H9 (cell line): ENCODE data around the gene FAM124A. TPM values are rescaled to one million over a fixed set of nuclear protein-coding genes. Genes with fewer than 3 reads are reported as not detected.
A peak's percentile ranks its signal among the peaks of the same experiment; 100 is the strongest.

Experiments
- DNase-seq: peaks from one replicate; pipeline ENCODE4 v3.0.0-alpha.2; 2017
- H2AFZ ChIP-seq: one replicate; pipeline ENCODE4 v1.6.1; 2013; ENCODE audit warnings: mild to moderate bottlenecking, low read length, control low read depth, moderate library complexity
- H2AK5ac ChIP-seq: 2 replicates; pipeline ENCODE4 v1.6.1; 2013; ENCODE audit warnings: low read length, control low read depth, mixed read lengths; ENCODE audit not compliant: insufficient read length
- H2BK120ac ChIP-seq: one replicate; pipeline ENCODE4 v1.6.1; 2013; ENCODE audit warnings: low read depth, mild to moderate bottlenecking, low read length, control low read depth, inconsistent platforms; ENCODE audit not compliant: poor library complexity, severe bottlenecking
- H2BK12ac ChIP-seq: 2 replicates; pipeline ENCODE4 v1.6.1; 2013; ENCODE audit warnings: low read length, control low read depth, mixed read lengths, low read depth; ENCODE audit not compliant: insufficient read length
- H2BK15ac ChIP-seq: 2 replicates; pipeline ENCODE4 v1.6.1; 2013; ENCODE audit warnings: low read depth, low read length, control low read depth
- H2BK20ac ChIP-seq: one replicate; pipeline ENCODE4 v1.6.1; 2013; ENCODE audit warnings: low read depth, mild to moderate bottlenecking, low read length, control low read depth, inconsistent platforms; ENCODE audit not compliant: poor library complexity, severe bottlenecking
- H2BK5ac ChIP-seq: 2 replicates; pipeline ENCODE4 v1.6.1; 2013; ENCODE audit warnings: low read length, control low read depth, mixed read lengths; ENCODE audit not compliant: insufficient read length
- H3K14ac ChIP-seq: 2 replicates; pipeline ENCODE4 v1.6.1; 2013; ENCODE audit warnings: low read length, control low read depth; ENCODE audit not compliant: insufficient read depth
- H3K18ac ChIP-seq: 2 replicates; pipeline ENCODE4 v1.6.1; 2013; ENCODE audit warnings: low read depth, mild to moderate bottlenecking, mixed read lengths, low read length, control low read depth; ENCODE audit not compliant: insufficient read length
- H3K23ac ChIP-seq: 2 replicates; pipeline ENCODE4 v1.6.1; 2013; ENCODE audit warnings: low read length, control low read depth, mixed read lengths, low read depth; ENCODE audit not compliant: insufficient read length
- H3K23me2 ChIP-seq: 2 replicates; pipeline ENCODE4 v1.6.1; 2013; ENCODE audit warnings: low read depth, mild to moderate bottlenecking, mixed read lengths, low read length, control low read depth; ENCODE audit not compliant: insufficient read length, poor library complexity, severe bottlenecking
- H3K27ac ChIP-seq: 2 replicates; pipeline ENCODE4 v1.5.1; 2013; ENCODE audit warnings: low read length, control low read depth, mixed read lengths, low read depth; ENCODE audit not compliant: insufficient read length
- H3K27me3 ChIP-seq: 2 replicates; pipeline ENCODE4 v1.6.1; 2013; ENCODE audit warnings: low read length, control low read depth, inconsistent platforms; ENCODE audit not compliant: insufficient read depth
- H3K4ac ChIP-seq: 2 replicates; pipeline ENCODE4 v1.6.1; 2013; ENCODE audit warnings: low read depth, mild to moderate bottlenecking, control low read depth, inconsistent platforms, low read length, moderate library complexity
- H3K4me1 ChIP-seq: 2 replicates; pipeline ENCODE4 v1.6.1; 2013; ENCODE audit warnings: low read length, control low read depth, inconsistent platforms; ENCODE audit not compliant: insufficient read depth
- H3K4me2 ChIP-seq: 2 replicates; pipeline ENCODE4 v1.6.1; 2013; ENCODE audit warnings: low read length, control low read depth, mixed read lengths; ENCODE audit not compliant: insufficient read length, insufficient read depth
- H3K56ac ChIP-seq: 2 replicates; pipeline ENCODE4 v1.6.1; 2013; ENCODE audit warnings: low read depth, mild to moderate bottlenecking, mixed read lengths, low read length, control low read depth; ENCODE audit not compliant: insufficient read length
- H3K79me1 ChIP-seq: 2 replicates; pipeline ENCODE4 v1.6.1; 2013; ENCODE audit warnings: low read depth, mild to moderate bottlenecking, moderate library complexity, low read length, control low read depth, inconsistent platforms; ENCODE audit not compliant: insufficient read depth, poor library complexity, severe bottlenecking
- H3K79me2 ChIP-seq: 2 replicates; pipeline ENCODE4 v1.6.1; 2013; ENCODE audit warnings: low read length, control low read depth, inconsistent platforms; ENCODE audit not compliant: insufficient read depth
- H3K9ac ChIP-seq: 2 replicates; pipeline ENCODE4 v1.6.1; 2013; ENCODE audit warnings: low read length, control low read depth, mixed read lengths; ENCODE audit not compliant: insufficient read length; ENCODE audit errors: extremely low read depth
- H3K9me3 ChIP-seq: one replicate; pipeline ENCODE4 v1.6.1; 2013; ENCODE audit warnings: low read depth, low read length, inconsistent platforms; ENCODE audit not compliant: control insufficient read depth
- H3T11ph ChIP-seq: one replicate; pipeline ENCODE4 v1.6.1; 2013; ENCODE audit warnings: mild to moderate bottlenecking, low read length, control low read depth, inconsistent platforms
- H4K20me1 ChIP-seq: one replicate; pipeline ENCODE4 v1.6.1; 2013; ENCODE audit not compliant: control insufficient read depth, insufficient read length, insufficient read depth
- H4K5ac ChIP-seq: 2 replicates; pipeline ENCODE4 v1.6.1; 2013; ENCODE audit warnings: low read depth, mild to moderate bottlenecking, mixed read lengths, low read length, control low read depth; ENCODE audit not compliant: insufficient read length
- H4K8ac ChIP-seq: replicated peaks from 2 replicates; pipeline ENCODE4 v1.6.1; 2013; ENCODE audit warnings: low read length, control low read depth, mixed read lengths, low read depth; ENCODE audit not compliant: insufficient read length
- H4K91ac ChIP-seq: 2 replicates; pipeline ENCODE4 v1.6.1; 2013; ENCODE audit warnings: low read depth, mild to moderate bottlenecking, moderate library complexity, mixed read lengths, low read length, control low read depth; ENCODE audit not compliant: insufficient read length
- H3K27ac Mint-ChIP-seq, 3 experiments: 2 replicates in 2 of 3; 3 replicates in 1 of 3; pipeline ENCODE4 v1.8.0; 2020 to 2021; ENCODE audit warnings: mixed read lengths in 3 of 3, mild to moderate bottlenecking in 1 of 3, moderate library complexity in 1 of 3
- H3K27me3 Mint-ChIP-seq: 2 replicates; pipeline ENCODE4 v1.8.0; 2021; ENCODE audit warnings: low read depth, mild to moderate bottlenecking, moderate library complexity, mixed read lengths
- H3K36me3 Mint-ChIP-seq, 3 experiments: 2 replicates in 2 of 3; 3 replicates in 1 of 3; pipeline ENCODE4 v1.8.0; 2020 to 2021; ENCODE audit warnings: low read depth in 3 of 3, mixed read lengths in 3 of 3; ENCODE audit not compliant: insufficient read depth in 1 of 3
- H3K4me1 Mint-ChIP-seq, 2 experiments: 2 replicates each; pipeline ENCODE4 v1.8.0; 2020; ENCODE audit warnings: mixed read lengths in 2 of 2
- H3K4me3 Mint-ChIP-seq, 2 experiments: 2 replicates in 1 of 2; 3 replicates in 1 of 2; pipeline ENCODE4 v1.8.0; 2020 to 2021; ENCODE audit warnings: mild to moderate bottlenecking in 2 of 2, mixed read lengths in 2 of 2, moderate library complexity in 1 of 2
- H3K9me3 Mint-ChIP-seq, 2 experiments: 2 replicates in 1 of 2; 3 replicates in 1 of 2; pipeline ENCODE4 v1.8.0; 2020; ENCODE audit warnings: mild to moderate bottlenecking in 2 of 2, mixed read lengths in 2 of 2, moderate library complexity in 1 of 2
- CTCF ChIP-seq: fragments of 200-600 bp; sonication (generic); conservative IDR thresholded peaks from 3 replicates; pipeline ENCODE4 v1.8.0; 2021; ENCODE audit warnings: antibody characterized with exemption, mild to moderate bottlenecking
- WGBS: extraction: QIAGEN DNeasy Blood & Tissue Kit; methylation state at CpG from one replicate; pipeline ENCODE4 v1.1.7; 2013; ENCODE audit warnings: missing lambda C conversion rate, low lambda C conversion rate, mixed read lengths; ENCODE audit not compliant: insufficient read length; ENCODE audit errors: extremely low coverage; 5-methylcytosine and 5-hydroxymethylcytosine counted together
- total RNA-seq: library from RNA; stranded (reverse); gene quantifications from 2 replicates; pipeline ENCODE4 v1.2.1, GENCODE V29; 2021

The FAM124A gene
- total RNA-seq, 1 experiment from 2014 or later, result 41.9 TPM

- H3K79me2 ChIP-seq, result peaks cover 2% of the 10 kb centered on the region; the same call in 1 of the 2 replicates
- no peak overlapping the region for H2AFZ ChIP-seq
- H3K56ac ChIP-seq, result no peak overlapping the region
- H3K79me1 ChIP-seq, result no peaks in the 10 kb centered on the region
- H4K8ac ChIP-seq, result no peak overlapping the region
- H3K4ac ChIP-seq, result no peak overlapping the region
- H3K18ac ChIP-seq, result no peak overlapping the region
- no peaks in the 10 kb centered on the region for H3K9me3 ChIP-seq
- no peak overlapping the region for H2BK15ac ChIP-seq
- peak overlapping the region; percentile 7 for H3K27ac ChIP-seq
- H3K23me2 ChIP-seq, result no peaks in the 10 kb centered on the region
- no peak overlapping the region for H3K9ac ChIP-seq
- no peak overlapping the region for H4K91ac ChIP-seq
- H3K9me3 Mint-ChIP-seq, result peaks cover 3 to 10% of the 10 kb centered on the region in 2 experiments; a peak in 3 of 5 replicates
- no peak overlapping the region for H3K14ac ChIP-seq
- H4K5ac ChIP-seq, result no peak overlapping the region
- no peak for DNase-seq
- H2BK12ac ChIP-seq, result no peak overlapping the region
- peaks cover 4% of the 10 kb centered on the region for H3K4me1 ChIP-seq
- H3K23ac ChIP-seq, result no peak overlapping the region
- H3K4me3 Mint-ChIP-seq, result peak overlapping the region; percentile 68 to 81
- peak overlapping the region; percentile 76 to 97 (median 95) for H3K27ac Mint-ChIP-seq
- no peaks in the 10 kb centered on the region; the same call in none of the 2 replicates for H3K27me3 Mint-ChIP-seq
- TF ChIP-seq CTCF, result no peak
- no peak overlapping the region for H2BK5ac ChIP-seq
- no peaks in the 10 kb centered on the region for H4K20me1 ChIP-seq
- no peak overlapping the region for H2AK5ac ChIP-seq
- peaks cover 84 to 92% (median 89%) of the 10 kb centered on the region in 3 experiments for H3K36me3 Mint-ChIP-seq
- H3K4me1 Mint-ChIP-seq, result peaks cover 57 to 69% of the 10 kb centered on the region in 2 experiments
- H3T11ph ChIP-seq, result no peak overlapping the region
- no CpG with 5 or more reads among the region's 8 CpGs for WGBS
- no peaks in the 10 kb centered on the region for H3K27me3 ChIP-seq
- H2BK120ac ChIP-seq, result no peak overlapping the region
- no peak overlapping the region for H2BK20ac ChIP-seq
- H3K4me2 ChIP-seq, result peak overlapping the region; percentile 2
Observed at GRCh38 chr13:51175021-51175420, 47.2 kb upstream of the FAM124A start.
